NB4 (cell line): ENCODE measurements around the gene GALNT13.

Experiments
- DNase-seq: peaks from one replicate; pipeline ENCODE4 v3.0.0; 2010; ENCODE audit warnings: low read depth
- H3K4me3 ChIP-seq: one replicate; pipeline ENCODE4 v1.5.1; 2011; ENCODE audit warnings: mild to moderate bottlenecking, low read depth, low read length, moderate library complexity
- MYC ChIP-seq: IDR thresholded peaks from 2 replicates; pipeline ENCODE4 v1.6.1; 2011; ENCODE audit warnings: low read depth, low read length
- POLR2A ChIP-seq: IDR thresholded peaks from 2 replicates; pipeline ENCODE4 v1.6.1; 2011; ENCODE audit warnings: mild to moderate bottlenecking; ENCODE audit not compliant: insufficient read length; ENCODE audit errors: extremely low read depth
- TF ChIP-seq, protein P1 (sequence below): IDR thresholded peaks from 2 replicates; pipeline ENCODE4 v1.6.1; 2011; ENCODE audit warnings: low read depth, low read length
- TF ChIP-seq, protein P2 (sequence below): IDR thresholded peaks from one replicate; pipeline ENCODE4 v1.5.1; 2012; ENCODE audit warnings: low read depth, low read length

Gene GALNT13

DNA sequence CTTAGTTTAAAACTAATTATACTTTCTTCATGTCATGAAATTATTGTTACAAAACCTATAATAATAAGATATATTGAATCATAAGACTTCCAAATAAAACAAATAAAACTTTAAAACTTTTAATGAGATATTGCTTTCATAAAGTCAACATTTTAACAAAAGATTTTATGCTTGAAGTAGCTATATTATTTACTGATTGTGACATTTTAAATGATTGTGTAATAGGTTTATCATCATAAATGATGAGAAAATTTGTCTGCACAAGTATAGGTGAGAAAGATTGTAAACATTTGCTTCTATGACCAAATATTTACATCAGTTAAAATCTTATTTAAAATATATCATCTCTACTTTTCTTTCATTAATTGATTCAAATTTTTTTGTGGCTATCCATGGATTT is 5.1 kb upstream of the GALNT13 start:
- no peak for DNase-seq
- TF ChIP-seq MYC: no peak
- TF ChIP-seq, protein P1, sequence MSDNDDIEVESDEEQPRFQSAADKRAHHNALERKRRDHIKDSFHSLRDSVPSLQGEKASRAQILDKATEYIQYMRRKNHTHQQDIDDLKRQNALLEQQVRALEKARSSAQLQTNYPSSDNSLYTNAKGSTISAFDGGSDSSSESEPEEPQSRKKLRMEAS: no peak
- TF ChIP-seq POLR2A: no peak
- TF ChIP-seq, protein P2, sequence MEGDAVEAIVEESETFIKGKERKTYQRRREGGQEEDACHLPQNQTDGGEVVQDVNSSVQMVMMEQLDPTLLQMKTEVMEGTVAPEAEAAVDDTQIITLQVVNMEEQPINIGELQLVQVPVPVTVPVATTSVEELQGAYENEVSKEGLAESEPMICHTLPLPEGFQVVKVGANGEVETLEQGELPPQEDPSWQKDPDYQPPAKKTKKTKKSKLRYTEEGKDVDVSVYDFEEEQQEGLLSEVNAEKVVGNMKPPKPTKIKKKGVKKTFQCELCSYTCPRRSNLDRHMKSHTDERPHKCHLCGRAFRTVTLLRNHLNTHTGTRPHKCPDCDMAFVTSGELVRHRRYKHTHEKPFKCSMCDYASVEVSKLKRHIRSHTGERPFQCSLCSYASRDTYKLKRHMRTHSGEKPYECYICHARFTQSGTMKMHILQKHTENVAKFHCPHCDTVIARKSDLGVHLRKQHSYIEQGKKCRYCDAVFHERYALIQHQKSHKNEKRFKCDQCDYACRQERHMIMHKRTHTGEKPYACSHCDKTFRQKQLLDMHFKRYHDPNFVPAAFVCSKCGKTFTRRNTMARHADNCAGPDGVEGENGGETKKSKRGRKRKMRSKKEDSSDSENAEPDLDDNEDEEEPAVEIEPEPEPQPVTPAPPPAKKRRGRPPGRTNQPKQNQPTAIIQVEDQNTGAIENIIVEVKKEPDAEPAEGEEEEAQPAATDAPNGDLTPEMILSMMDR: no peak
- no peak overlapping the region for H3K4me3 ChIP-seq

DNA sequence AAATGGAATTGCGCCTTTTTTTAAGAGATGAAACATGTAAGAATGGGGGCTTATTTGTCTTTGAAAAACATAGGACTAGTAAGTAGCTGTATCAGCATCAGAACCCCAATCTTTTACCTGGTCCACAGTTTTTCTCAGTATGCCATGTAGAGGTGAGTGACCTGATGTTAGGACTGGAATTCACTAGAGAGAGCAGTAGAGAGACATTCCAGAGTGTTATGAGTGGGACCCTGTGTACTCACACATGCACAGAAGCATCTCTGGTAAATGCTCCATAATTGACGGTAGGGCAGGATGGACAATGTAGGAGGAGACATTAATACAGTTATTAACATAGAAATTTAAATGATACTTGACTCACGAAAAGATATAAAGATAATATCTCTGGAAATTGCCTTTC is 1.4 kb upstream of the GALNT13 start:
- TF ChIP-seq, protein P2: no peak
- TF ChIP-seq, protein P1: no peak
- no peak for TF ChIP-seq POLR2A
- no peak for TF ChIP-seq MYC
- no peak overlapping the region for H3K4me3 ChIP-seq
- DNase-seq: no peak

DNA sequence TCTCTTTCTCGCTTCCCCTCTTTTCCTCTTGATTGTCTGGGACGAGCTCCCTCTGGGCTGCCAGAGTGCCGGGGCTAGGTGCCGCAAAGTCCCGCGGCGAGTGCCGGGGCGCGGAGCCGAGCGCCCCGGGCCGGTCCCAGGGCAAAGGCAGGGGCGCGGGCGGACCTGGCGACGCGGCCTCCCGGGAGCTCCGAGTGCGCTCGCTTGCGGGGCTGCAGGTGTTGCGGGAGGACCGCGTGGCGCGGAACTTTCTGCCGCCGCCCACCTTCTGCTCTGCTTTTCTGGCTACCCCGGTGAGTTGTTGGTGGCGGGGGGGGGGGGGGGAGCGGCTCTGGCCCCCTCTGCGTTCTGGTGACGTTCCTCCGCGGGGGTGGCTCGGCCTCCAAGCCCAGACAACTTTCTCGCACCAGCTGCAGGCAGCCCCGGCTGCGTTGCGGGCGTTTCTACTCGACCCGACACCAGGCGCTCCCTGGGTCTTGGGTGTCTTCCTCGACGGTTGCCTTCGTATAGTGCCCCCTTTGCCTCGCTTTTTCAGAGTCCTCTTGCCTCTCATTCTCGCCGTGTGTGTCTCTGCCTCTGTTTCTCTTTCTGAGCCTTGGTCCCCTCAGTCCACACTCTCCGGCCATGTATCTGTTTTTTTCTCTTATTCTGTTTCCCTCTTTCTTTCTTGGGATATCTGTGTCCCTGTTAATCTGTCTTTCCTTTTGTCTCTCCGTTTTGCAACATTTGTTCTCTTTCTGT is 759 bp downstream of the GALNT13 start:
- H3K4me3 ChIP-seq: no peak overlapping the region
- TF ChIP-seq, protein P1: no peak
- TF ChIP-seq, protein P2: no peak
- TF ChIP-seq POLR2A: no peak
- TF ChIP-seq MYC: no peak
- DNase-seq: no peak

DNA sequence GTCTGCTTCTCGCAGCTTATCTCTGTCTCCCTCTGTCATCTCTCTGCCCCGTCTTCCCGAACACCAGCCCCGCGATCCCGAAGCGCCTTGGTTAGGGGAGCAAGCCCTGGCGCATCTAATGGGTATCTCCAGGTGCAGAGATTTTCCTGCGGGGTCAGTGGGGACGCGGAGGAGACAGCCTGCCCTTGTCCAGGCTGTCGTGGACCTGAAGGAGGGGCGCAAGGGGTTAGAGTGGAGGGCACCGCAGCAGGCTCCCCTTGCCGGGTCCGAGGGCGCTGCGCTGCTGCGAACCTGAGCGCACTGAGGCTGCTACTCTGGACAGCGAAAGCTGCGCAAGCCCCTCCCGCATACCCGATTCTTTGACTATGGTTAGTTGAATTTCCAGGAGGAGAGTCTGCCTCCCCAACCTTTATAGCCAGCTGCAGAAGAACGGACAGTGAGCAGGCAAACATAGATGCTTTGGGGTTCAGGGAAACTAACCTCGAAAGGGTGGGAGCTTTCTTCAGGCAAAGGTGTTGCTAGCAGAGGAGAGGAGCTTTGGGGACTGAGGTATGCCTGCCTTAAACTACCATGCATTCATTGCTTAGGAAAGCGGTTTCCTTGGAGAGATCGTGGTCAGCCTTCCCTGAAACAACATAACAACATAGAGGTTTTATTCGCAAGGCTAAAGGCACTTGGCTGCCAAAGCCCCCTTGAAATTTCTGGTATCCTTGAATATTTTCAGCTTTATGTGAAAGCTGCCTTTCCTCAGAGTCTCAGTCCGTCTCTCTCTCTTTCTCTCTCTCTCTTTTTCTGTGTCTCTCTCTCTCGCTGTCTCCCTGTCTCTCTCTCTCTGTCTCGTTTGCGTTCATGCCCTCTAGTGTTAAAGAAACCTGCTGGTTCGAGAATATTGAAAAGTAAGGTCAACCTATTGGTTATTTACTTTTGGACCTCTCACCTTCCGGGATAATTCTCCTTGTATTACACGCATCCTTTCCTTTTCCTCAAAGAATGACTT is 1.6 kb downstream of the GALNT13 start:
- H3K4me3 ChIP-seq: no peak overlapping the region
- DNase-seq: no peak

DNA sequence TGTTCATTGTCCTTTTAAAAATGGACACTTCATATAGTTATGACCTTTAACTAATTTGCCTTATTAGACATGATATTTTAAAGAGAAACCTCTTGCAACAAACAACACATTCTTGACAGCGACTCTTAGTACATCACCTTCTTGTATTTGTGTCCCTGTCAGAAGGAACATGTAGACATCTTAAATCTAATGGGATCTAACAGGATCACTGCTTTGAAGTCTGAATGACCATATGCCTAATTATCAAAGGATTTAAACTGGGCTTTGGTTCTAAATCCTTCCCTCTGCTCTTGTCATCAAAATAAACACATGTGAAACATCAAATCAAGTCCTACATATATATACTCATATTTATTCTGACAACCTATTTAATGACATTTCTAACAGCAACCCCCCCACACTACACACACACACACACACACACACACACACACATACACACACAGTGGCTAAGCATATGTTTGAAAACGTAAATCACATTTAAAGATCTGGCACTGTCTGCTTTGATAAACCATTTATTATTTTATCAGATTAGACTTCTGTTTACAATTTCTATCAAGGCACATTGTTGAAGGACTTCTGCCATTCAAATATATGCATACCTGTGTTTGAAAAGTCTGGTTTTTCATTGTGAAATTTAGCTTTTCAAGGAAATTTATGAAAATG is 4.2 kb downstream of the GALNT13 start:
- no peak for DNase-seq
- H3K4me3 ChIP-seq: no peak overlapping the region
- TF ChIP-seq POLR2A (no peak), MYC (no peak)
- TF ChIP-seq, protein P1: no peak
- TF ChIP-seq, protein P2: no peak

More for the DNA sequence above, 1.6 kb downstream of the GALNT13 start:
- TF ChIP-seq MYC: no peak
- TF ChIP-seq, protein P1: no peak
- TF ChIP-seq, protein P2: no peak
- TF ChIP-seq POLR2A: no peak
